Measurements from ENCODE around the gene EPAS1. TPM values are rescaled to one million over a fixed set of nuclear protein-coding genes. Genes with fewer than 3 reads are reported as not detected.
A peak's percentile ranks its signal among the peaks of the same experiment; 100 is the strongest.

Gene EPAS1
- total and polyA plus RNA-seq, 5 experiments from 2014 or later = 0.16 to 1.7 (median 1.1) TPM

- H3K9me3 Mint-ChIP-seq = peaks cover 3 to 13% (median 6%) of the 10 kb centered on the region in 9 donors
- H3K27ac Mint-ChIP-seq = peak overlapping the region in 1 of 10 donors; percentile 56
- H3K4me1 Mint-ChIP-seq = peaks cover 0 to 2% (median 0%) of the 10 kb centered on the region in 4 donors
- H3K4me3 Mint-ChIP-seq = no peak overlapping the region
- ATAC-seq = no peak
- POLR2A ChIA-PET = no interaction called here
- DNase-seq = no peak
- peaks cover 0 to 3% (median 0%) of the 10 kb centered on the region in 5 donors for H3K27me3 Mint-ChIP-seq
- peaks cover 0 to 10% (median 2%) of the 10 kb centered on the region in 3 donors for H3K36me3 Mint-ChIP-seq
These were observed 113.4 kb downstream of the EPAS1 start for GRCh38 chr2:46410273-46411244.

GRCh38 chr2:46411245-46411641 is 114.0 kb downstream of the EPAS1 start:
- H3K4me1 Mint-ChIP-seq = peaks cover 0 to 2% (median 0%) of the 10 kb centered on the region in 4 donors
- peaks cover 0 to 3% (median 0%) of the 10 kb centered on the region in 5 donors for H3K27me3 Mint-ChIP-seq
- H3K36me3 Mint-ChIP-seq = peaks cover 0 to 17% (median 6%) of the 10 kb centered on the region in 3 donors
- no peak overlapping the region for H3K4me3 Mint-ChIP-seq
- DNase-seq (no peak), ATAC-seq (no peak)
- POLR2A ChIA-PET = no interaction called here
- H3K9me3 Mint-ChIP-seq = peaks cover 3 to 20% (median 12%) of the 10 kb centered on the region in 9 donors
- H3K27ac Mint-ChIP-seq = no peak overlapping the region

GRCh38 chr2:46411985-46412384 is 114.8 kb downstream of the EPAS1 start:
- no peak for DNase-seq
- peaks cover 0 to 3% (median 0%) of the 10 kb centered on the region in 5 donors for H3K27me3 Mint-ChIP-seq
- H3K36me3 Mint-ChIP-seq = peaks cover 0 to 24% (median 11%) of the 10 kb centered on the region in 3 donors
- no peak overlapping the region for H3K4me3 Mint-ChIP-seq
- H3K4me1 Mint-ChIP-seq = peaks cover 0 to 2% (median 0%) of the 10 kb centered on the region in 4 donors
- no peak for ATAC-seq
- peaks cover 9 to 26% (median 19%) of the 10 kb centered on the region in 9 donors for H3K9me3 Mint-ChIP-seq
- POLR2A ChIA-PET = no interaction called here
- H3K27ac Mint-ChIP-seq = no peak overlapping the region

GRCh38 chr2:46413111-46413510 is 115.9 kb downstream of the EPAS1 start:
- Mint-ChIP-seq H3K4me3 (no peak overlapping the region), H3K27ac (no peak overlapping the region), H3K36me3 (peaks cover 0 to 30% (median 18%) of the 10 kb centered on the region in 3 donors), H3K4me1 (peaks cover 0 to 1% (median 0%) of the 10 kb centered on the region in 4 donors), H3K9me3 (peaks cover 9 to 34% (median 24%) of the 10 kb centered on the region in 9 donors), H3K27me3 (peaks cover 0 to 3% (median 0%) of the 10 kb centered on the region in 5 donors)
- no peak for ATAC-seq
- DNase-seq = no peak
- POLR2A ChIA-PET = no interaction called here

- POLR2A ChIA-PET = no interaction called here
- no peak overlapping the region for H3K4me3 Mint-ChIP-seq
- DNase-seq = no peak
- peaks cover 9 to 39% (median 26%) of the 10 kb centered on the region in 9 donors for H3K9me3 Mint-ChIP-seq
- H3K36me3 Mint-ChIP-seq = peaks cover 0 to 30% (median 18%) of the 10 kb centered on the region in 3 donors
- no peaks in the 10 kb centered on the region for H3K27me3 Mint-ChIP-seq
- H3K4me1 Mint-ChIP-seq = no peaks in the 10 kb centered on the region
- ATAC-seq = no peak
- no peak overlapping the region for H3K27ac Mint-ChIP-seq
These were observed 116.4 kb downstream of the EPAS1 start for GRCh38 chr2:46413631-46414030.

- POLR2A ChIA-PET = no interaction called here
- Mint-ChIP-seq H3K4me1 (no peaks in the 10 kb centered on the region), H3K27ac (no peak overlapping the region), H3K36me3 (peaks cover 0 to 30% (median 21%) of the 10 kb centered on the region in 3 donors), H3K9me3 (peaks cover 10 to 49% (median 28%) of the 10 kb centered on the region in 9 donors), H3K27me3 (no peaks in the 10 kb centered on the region), H3K4me3 (no peak overlapping the region)
- ATAC-seq (no peak), DNase-seq (no peak)
These were observed 117.5 kb downstream of the EPAS1 start for GRCh38 chr2:46414701-46415100.

- Mint-ChIP-seq H3K4me1 (no peaks in the 10 kb centered on the region), H3K4me3 (no peak overlapping the region), H3K9me3 (peaks cover 10 to 52% (median 29%) of the 10 kb centered on the region in 9 donors), H3K27me3 (no peaks in the 10 kb centered on the region), H3K27ac (no peak overlapping the region), H3K36me3 (peaks cover 0 to 30% (median 22%) of the 10 kb centered on the region in 3 donors)
- POLR2A ChIA-PET = no interaction called here
- ATAC-seq = no peak
- no peak for DNase-seq
These were observed 119.1 kb downstream of the EPAS1 start for GRCh38 chr2:46416280-46416679.

GRCh38 chr2:46416739-46417403 is 119.7 kb downstream of the EPAS1 start:
- H3K27me3 Mint-ChIP-seq = no peaks in the 10 kb centered on the region
- DNase-seq = no peak
- no peak overlapping the region for H3K27ac Mint-ChIP-seq
- no peaks in the 10 kb centered on the region for H3K4me1 Mint-ChIP-seq
- H3K9me3 Mint-ChIP-seq = peaks cover 10 to 52% (median 30%) of the 10 kb centered on the region in 9 donors
- ATAC-seq = no peak
- peaks cover 0 to 30% (median 22%) of the 10 kb centered on the region in 3 donors for H3K36me3 Mint-ChIP-seq
- no peak overlapping the region for H3K4me3 Mint-ChIP-seq
- POLR2A ChIA-PET = no interaction called here

GRCh38 chr2:46420945-46421344 is 123.7 kb downstream of the EPAS1 start:
- ATAC-seq (no peak), DNase-seq (no peak)
- no peak overlapping the region for H3K4me3 Mint-ChIP-seq
- H3K27ac Mint-ChIP-seq = no peak overlapping the region
- POLR2A ChIA-PET = no interaction called here
- peaks cover 4 to 38% (median 20%) of the 10 kb centered on the region in 9 donors for H3K9me3 Mint-ChIP-seq
- no peaks in the 10 kb centered on the region for H3K4me1 Mint-ChIP-seq
- peaks cover 0 to 17% (median 16%) of the 10 kb centered on the region in 3 donors for H3K36me3 Mint-ChIP-seq
- no peaks in the 10 kb centered on the region for H3K27me3 Mint-ChIP-seq

GRCh38 chr2:46421361-46421760 is 124.2 kb downstream of the EPAS1 start:
- no peak overlapping the region for H3K27ac Mint-ChIP-seq
- no peak for ATAC-seq
- no peaks in the 10 kb centered on the region for H3K4me1 Mint-ChIP-seq
- POLR2A ChIA-PET = no interaction called here
- peaks cover 1 to 34% (median 16%) of the 10 kb centered on the region in 9 donors for H3K9me3 Mint-ChIP-seq
- H3K36me3 Mint-ChIP-seq = peaks cover 0 to 14% (median 12%) of the 10 kb centered on the region in 3 donors
- DNase-seq = no peak
- no peaks in the 10 kb centered on the region for H3K27me3 Mint-ChIP-seq
- no peak overlapping the region for H3K4me3 Mint-ChIP-seq

GRCh38 chr2:46422717-46423394 is 125.6 kb downstream of the EPAS1 start:
- Mint-ChIP-seq H3K4me1 (no peaks in the 10 kb centered on the region), H3K9me3 (peaks cover 0 to 21% (median 9%) of the 10 kb centered on the region in 9 donors), H3K27me3 (no peaks in the 10 kb centered on the region), H3K36me3 (peaks cover 0 to 7% (median 0%) of the 10 kb centered on the region in 3 donors), H3K27ac (no peak overlapping the region), H3K4me3 (no peak overlapping the region)
- POLR2A ChIA-PET = no interaction called here
- ATAC-seq (no peak), DNase-seq (no peak)

GRCh38 chr2:46424937-46425336 is 127.7 kb downstream of the EPAS1 start:
- DNase-seq (no peak), ATAC-seq (no peak)
- Mint-ChIP-seq H3K27me3 (no peaks in the 10 kb centered on the region), H3K4me1 (peaks cover under 1 to 2% (median 1%) of the 10 kb centered on the region in 4 donors), H3K36me3 (peaks cover 0 to 6% (median 5%) of the 10 kb centered on the region in 3 donors), H3K4me3 (no peak overlapping the region), H3K9me3 (peaks cover 0 to 7% (median 0%) of the 10 kb centered on the region in 9 donors), H3K27ac (no peak overlapping the region)
- POLR2A ChIA-PET = no interaction called here
